Measurements from ENCODE around the gene GARNL3. TPM values are rescaled to one million over a fixed set of nuclear protein-coding genes. Genes with fewer than 3 reads are reported as not detected.

The GARNL3 gene
- total RNA-seq, 2 experiments from 2014 or later, result 3.8 to 4.2 TPM

- Mint-ChIP-seq H3K27me3 (peaks cover 4% of the 10 kb centered on the region), H3K36me3 (ENCODE audit: low read depth) (no peaks in the 10 kb centered on the region), H3K9me3 (no peaks in the 10 kb centered on the region), H3K27ac (no peak overlapping the region), H3K4me3 (no peak overlapping the region), H3K4me1 (ENCODE audit: low read depth) (no peaks in the 10 kb centered on the region)
- CTCF ChIA-PET, result no interaction called here
- intact Hi-C loops (cut with micrococcal nuclease), result no loop called here
- no peak for DNase-seq
- TF ChIP-seq CTCF (IDR thresholded peaks at IDR 0.05), result no peak
- ATAC-seq, result no peak
- POLR2A ChIA-PET, result no interaction called here
These were observed 11.1 kb upstream of the GARNL3 start for GRCh38 chr9:127253446-127253845.

- CTCF ChIA-PET, result no interaction called here
- Mint-ChIP-seq H3K4me1 (ENCODE audit: low read depth) (no peaks in the 10 kb centered on the region), H3K36me3 (ENCODE audit: low read depth) (no peaks in the 10 kb centered on the region), H3K27ac (no peak overlapping the region), H3K9me3 (no peaks in the 10 kb centered on the region), H3K27me3 (peaks cover 3% of the 10 kb centered on the region), H3K4me3 (no peak overlapping the region)
- intact Hi-C loops (cut with micrococcal nuclease), result no loop called here
- DNase-seq, result no peak
- POLR2A ChIA-PET, result no interaction called here
- ATAC-seq, result no peak
- no peak for TF ChIP-seq CTCF (IDR thresholded peaks at IDR 0.05)
These were observed 8.9 kb upstream of the GARNL3 start for GRCh38 chr9:127255692-127256091.

GRCh38 chr9:127256324-127256723 is 8.2 kb upstream of the GARNL3 start:
- Mint-ChIP-seq H3K27me3 (peaks cover 1% of the 10 kb centered on the region), H3K4me3 (no peak overlapping the region), H3K36me3 (ENCODE audit: low read depth) (no peaks in the 10 kb centered on the region), H3K9me3 (no peaks in the 10 kb centered on the region), H3K4me1 (ENCODE audit: low read depth) (no peaks in the 10 kb centered on the region), H3K27ac (no peak overlapping the region)
- ATAC-seq (no peak), DNase-seq (no peak)
- intact Hi-C loops (cut with micrococcal nuclease), result no loop called here
- no peak for TF ChIP-seq CTCF (IDR thresholded peaks at IDR 0.05)
- CTCF ChIA-PET, result no interaction called here
- POLR2A ChIA-PET, result no interaction called here

GRCh38 chr9:127258606-127259471 is 5.7 kb upstream of the GARNL3 start:
- no peaks in the 10 kb centered on the region for H3K36me3 Mint-ChIP-seq (ENCODE audit: low read depth)
- ChIA-PET POLR2A (no interaction called here), CTCF (no interaction called here)
- intact Hi-C loops (cut with micrococcal nuclease), result no loop called here
- H3K27me3 Mint-ChIP-seq, result no peaks in the 10 kb centered on the region
- TF ChIP-seq CTCF (IDR thresholded peaks at IDR 0.05), result no peak
- DNase-seq (no peak), ATAC-seq (no peak)
- no peaks in the 10 kb centered on the region for H3K9me3 Mint-ChIP-seq
- H3K4me1 Mint-ChIP-seq (ENCODE audit: low read depth), result no peaks in the 10 kb centered on the region
- no peak overlapping the region for H3K4me3 Mint-ChIP-seq
- no peak overlapping the region for H3K27ac Mint-ChIP-seq

- H3K27ac Mint-ChIP-seq, result no peak overlapping the region
- H3K27me3 Mint-ChIP-seq, result no peaks in the 10 kb centered on the region
- H3K4me3 Mint-ChIP-seq, result no peak overlapping the region
- ATAC-seq, result no peak
- intact Hi-C loops (cut with micrococcal nuclease), result no loop called here
- ChIA-PET CTCF (interaction anchor here (0.7 to 2.1 kb wide), 2 partner anchors 18 to 322 kb away, joined by 3 to 5 read pairs; no protein-coding TSS in a partner anchor), POLR2A (no interaction called here)
- DNase-seq, result no peak
- H3K36me3 Mint-ChIP-seq (ENCODE audit: low read depth), result no peaks in the 10 kb centered on the region
- H3K9me3 Mint-ChIP-seq, result no peaks in the 10 kb centered on the region
- TF ChIP-seq CTCF (IDR thresholded peaks at IDR 0.05), result no peak
- no peaks in the 10 kb centered on the region for H3K4me1 Mint-ChIP-seq (ENCODE audit: low read depth)
These were observed 2.0 kb upstream of the GARNL3 start for GRCh38 chr9:127262602-127263001.
